IMR-90 (cell line): Measurements from ENCODE around the gene MAK. TPM values are rescaled to one million over a fixed set of nuclear protein-coding genes. Genes with fewer than 3 reads are reported as not detected.

Source experiments
- ATAC-seq: fragments of 200-7000 bp; cut with Tn5 transposase; 2 replicates; pipeline ENCODE4 v1.9.1; 2020; ENCODE audit warnings: low read depth, mild to moderate bottlenecking, moderate library complexity
- BruUV-seq: library from RNA; stranded (reverse); fragments of 400-500 nt; replicated peaks from 2 replicates; lab custom pipeline; 2021; lab: Mats Ljungman, UMichigan
- CTCF ChIA-PET: fragments of 300-600 bp; formaldehyde crosslinking; extraction: SDS; loops from one replicate; lab custom pipeline; 2021; ENCODE audit warnings: antibody characterized with exemption; lab: Yijun Ruan, JAX
- POLR2A ChIA-PET: fragments of 300-600 bp; sonication (Branson Sonifier 250); formaldehyde crosslinking; loops from one replicate; lab custom pipeline; 2022; ENCODE audit warnings: antibody characterized with exemption; ENCODE audit not compliant: unreplicated experiment; lab: Charles Lee
- DNase-seq: peaks from one replicate; pipeline ENCODE4 v3.0.0; 2013
- H2AFZ ChIP-seq: replicated peaks from 2 replicates; pipeline ENCODE3; 2013; ENCODE audit warnings: low read length, mild to moderate bottlenecking; ENCODE audit not compliant: poor library complexity
- H2AK5ac ChIP-seq: 2 replicates; pipeline ENCODE4 v1.6.1; 2013; ENCODE audit warnings: low read depth, low read length, inconsistent platforms
- H2AK9ac ChIP-seq: replicated peaks from 2 replicates; pipeline ENCODE3; 2013; ENCODE audit warnings: mild to moderate bottlenecking, low read depth, low read length, moderate library complexity; ENCODE audit not compliant: poor library complexity
- H2BK120ac ChIP-seq: 2 replicates; pipeline ENCODE4 v1.6.1; 2013; ENCODE audit warnings: low read depth, low read length, inconsistent platforms
- H2BK15ac ChIP-seq: 3 replicates; pipeline ENCODE4 v1.6.1; 2013; ENCODE audit warnings: low read depth, low read length, inconsistent platforms
- H2BK20ac ChIP-seq: 2 replicates; pipeline ENCODE4 v1.6.1; 2013; ENCODE audit warnings: low read depth, mild to moderate bottlenecking, inconsistent platforms, low read length, moderate library complexity
- H2BK5ac ChIP-seq: 2 replicates; pipeline ENCODE4 v1.6.1; 2013; ENCODE audit warnings: mild to moderate bottlenecking, low read depth, low read length, inconsistent platforms; ENCODE audit not compliant: poor library complexity, severe bottlenecking
- H3K14ac ChIP-seq: replicated peaks from 2 replicates; pipeline ENCODE4 v1.6.1; 2013; ENCODE audit warnings: low read depth, low read length, inconsistent platforms
- H3K18ac ChIP-seq: 2 replicates; pipeline ENCODE4 v1.6.1; 2013; ENCODE audit warnings: low read depth, low read length, control low read depth
- H3K23ac ChIP-seq: 2 replicates; pipeline ENCODE4 v1.6.1; 2013; ENCODE audit warnings: low read depth, low read length, inconsistent platforms
- H3K27ac ChIP-seq: 2 replicates; pipeline ENCODE4 v1.5.1; 2013; ENCODE audit warnings: mild to moderate bottlenecking, control low read depth, low read length; ENCODE audit not compliant: insufficient read depth
- H3K27me3 ChIP-seq: 2 replicates; pipeline ENCODE4 v1.6.1; 2013; ENCODE audit warnings: low read length; ENCODE audit not compliant: control insufficient read depth, insufficient read depth
- H3K36me3 ChIP-seq: 2 replicates; pipeline ENCODE4 v1.6.1; 2013; ENCODE audit warnings: low read length, mixed read lengths; ENCODE audit not compliant: control insufficient read depth, insufficient read depth
- H3K4ac ChIP-seq: 2 replicates; pipeline ENCODE4 v1.6.1; 2013; ENCODE audit warnings: low read depth, low read length, inconsistent platforms
- H3K4me1 ChIP-seq: 2 replicates; pipeline ENCODE4 v1.6.1; 2013; ENCODE audit warnings: low read length, mixed read lengths; ENCODE audit not compliant: control insufficient read depth, insufficient read depth
- H3K4me2 ChIP-seq: 2 replicates; pipeline ENCODE4 v1.6.1; 2013; ENCODE audit warnings: low read depth, mild to moderate bottlenecking, control low read depth, low read length, moderate library complexity
- H3K4me3 ChIP-seq: 2 replicates; pipeline ENCODE4 v1.5.1; 2013; ENCODE audit warnings: low read depth, mild to moderate bottlenecking, control low read depth, low read length, moderate library complexity; ENCODE audit not compliant: insufficient read depth
- H3K56ac ChIP-seq: 2 replicates; pipeline ENCODE4 v1.6.1; 2013; ENCODE audit warnings: low read length, inconsistent platforms; ENCODE audit not compliant: insufficient read depth; ENCODE audit errors: extremely low read depth
- H3K79me1 ChIP-seq, 2 experiments: 2 replicates each; pipeline ENCODE4 v1.6.1; 2013; ENCODE audit warnings: low read length in 2 of 2, inconsistent platforms in 1 of 2, low read depth in 1 of 2
- H3K9ac ChIP-seq: 2 replicates; pipeline ENCODE4 v1.6.1; 2013; ENCODE audit warnings: low read depth, low read length, control low read depth
- H3K9me1 ChIP-seq: 2 replicates; pipeline ENCODE4 v1.6.1; 2013; ENCODE audit warnings: low read length, inconsistent platforms; ENCODE audit not compliant: insufficient read depth
- H3K9me3 ChIP-seq: 2 replicates; pipeline ENCODE4 v1.6.1; 2013; ENCODE audit warnings: low read length; ENCODE audit not compliant: control insufficient read depth, insufficient read depth
- H4K20me1 ChIP-seq: 2 replicates; pipeline ENCODE4 v1.6.1; 2013; ENCODE audit warnings: low read length, inconsistent platforms; ENCODE audit not compliant: insufficient read depth
- H4K5ac ChIP-seq: 2 replicates; pipeline ENCODE4 v1.6.1; 2013; ENCODE audit warnings: mild to moderate bottlenecking, low read depth, low read length, control low read depth
- H4K8ac ChIP-seq, 2 experiments: 2 replicates each; pipeline ENCODE4 v1.6.1; 2013; ENCODE audit warnings: low read depth in 2 of 2, low read length in 2 of 2, control low read depth in 1 of 2, inconsistent platforms in 1 of 2
- H4K91ac ChIP-seq: 2 replicates; pipeline ENCODE4 v1.6.1; 2013; ENCODE audit warnings: low read depth, low read length, inconsistent platforms; ENCODE audit not compliant: insufficient read depth
- CEBPB ChIP-seq: IDR thresholded peaks from 2 replicates; pipeline ENCODE4 v1.6.1; 2012; ENCODE audit warnings: low read depth, low read length, improper control_type of control experiment
- CHD1 ChIP-seq: IDR thresholded peaks from 2 replicates; pipeline ENCODE4 v1.6.1; 2012; ENCODE audit warnings: low read depth, low read length, improper control_type of control experiment
- CTCF ChIP-seq: conservative IDR thresholded peaks from 2 replicates; pipeline ENCODE4 v1.5.1; 2012; ENCODE audit warnings: mild to moderate bottlenecking, low read depth, low read length, improper control_type of control experiment
- ELK1 ChIP-seq: fragments of 150-350 bp; IDR thresholded peaks from 2 replicates; pipeline ENCODE4 v1.6.1; 2016; ENCODE audit warnings: low read depth, mild to moderate bottlenecking, low read length, moderate library complexity, borderline replicate concordance
- FOS ChIP-seq: fragments of 150-350 bp; IDR thresholded peaks from 2 replicates; pipeline ENCODE4 v1.6.1; 2016; ENCODE audit warnings: low read depth, low read length
- MXI1 ChIP-seq: IDR thresholded peaks from 2 replicates; pipeline ENCODE4 v1.6.1; 2012; ENCODE audit warnings: low read depth, mild to moderate bottlenecking, low read length, moderate library complexity, borderline replicate concordance
- POLR2A ChIP-seq: IDR thresholded peaks from 2 replicates; pipeline ENCODE4 v1.6.1; 2012; ENCODE audit warnings: mild to moderate bottlenecking, low read depth, low read length
- RAD21 ChIP-seq: IDR thresholded peaks from 2 replicates; pipeline ENCODE4 v1.6.1; 2012; ENCODE audit warnings: low read length, improper control_type of control experiment
- RCOR1 ChIP-seq: IDR thresholded peaks from 2 replicates; pipeline ENCODE4 v1.6.1; 2012; ENCODE audit warnings: mild to moderate bottlenecking, low read length, improper control_type of control experiment; ENCODE audit not compliant: insufficient replicate concordance
- RFX5 ChIP-seq: IDR thresholded peaks from 2 replicates; pipeline ENCODE4 v1.8.0; 2012; ENCODE audit warnings: low read depth, mild to moderate bottlenecking, low read length, moderate library complexity
- SMC3 ChIP-seq: fragments of 150-350 bp; IDR thresholded peaks from 2 replicates; pipeline ENCODE4 v1.6.1; 2016; ENCODE audit warnings: low read depth, mild to moderate bottlenecking, antibody characterized with exemption, low read length, moderate library complexity
- WGBS, 2 experiments: methylation state at CpG; one replicate each; pipeline versions ENCODE4 v1.1.5 to v1.1.7; 2013; ENCODE audit warnings: missing lambda C conversion rate in 2 of 2; ENCODE audit not compliant: insufficient read length in 1 of 2; ENCODE audit errors: extremely low coverage in 2 of 2; 5-methylcytosine and 5-hydroxymethylcytosine counted together
- dilution Hi-C: fragments of 300-500 bp; cut with HindIII; formaldehyde crosslinking; loops from one replicate; pipeline ENCODE4 v1.14.3; 2018; ENCODE audit warnings: low sequenced_read_pairs; ENCODE audit not compliant: unreplicated experiment
- in situ Hi-C: fragments of 300-500 bp; cut with MboI; formaldehyde crosslinking; loops from 3 replicates; pipeline ENCODE4 v1.14.3; 2019; ENCODE audit warnings: low sequenced_read_pairs, inconsistent platforms, mixed read lengths
- intact Hi-C: fragments of 100-400 bp; cut with micrococcal nuclease; formaldehyde crosslinking; loops from 2 replicates; pipeline ENCODE4 v1.10.0; 2022
- polyA plus RNA-seq, 3 experiments: library from polyadenylated mRNA; depleted of rRNA; stranded (reverse); fragments of >200 nt; gene quantifications; 2 replicates each; pipeline ENCODE4 v1.2.3, GENCODE V29; 2012; ENCODE audit warnings: low replicate concordance in 1 of 3
- total RNA-seq: library from RNA; depleted of rRNA; stranded (reverse); fragments of >200 nt; gene quantifications from 2 replicates; pipeline ENCODE4 v1.2.3, GENCODE V29; 2012

MAK gene
- total and polyA plus RNA-seq, 2 of the 4 experiments (the other 2 are of a cell fraction), result not detected

- H2BK120ac ChIP-seq, result no peak overlapping the region
- no peak overlapping the region for H4K5ac ChIP-seq
- no peak overlapping the region for H3K56ac ChIP-seq
- H3K4ac ChIP-seq, result no peak overlapping the region
- no peak overlapping the region for H3K23ac ChIP-seq
- no peak overlapping the region for H4K8ac ChIP-seq
- H2BK5ac ChIP-seq, result no peak overlapping the region
- H3K14ac ChIP-seq, result no peak overlapping the region
- no peaks in the 10 kb centered on the region; the same call in 1 of the 2 replicates for H3K4me1 ChIP-seq
- BruUV-seq, result no TSS peak
- H3K4me2 ChIP-seq, result no peak overlapping the region
- POLR2A ChIA-PET, result no interaction called here
- DNase-seq (no peak), ATAC-seq (no peak)
- intact Hi-C loops (no loop called here), dilution Hi-C loops (no loop called here), in situ Hi-C loops (loop anchor here (25.0 kb wide), 1 partner anchor 662 kb away; no protein-coding TSS in a partner anchor)
- no peak overlapping the region for H3K27ac ChIP-seq
- CTCF ChIA-PET, result no interaction called here
- H3K9ac ChIP-seq, result no peak overlapping the region
- no peak overlapping the region for H2AK5ac ChIP-seq
- H2AFZ ChIP-seq, result no peak overlapping the region
- H3K9me1 ChIP-seq, result no peaks in the 10 kb centered on the region
- TF ChIP-seq POLR2A (no peak), SMC3 (no peak), CEBPB (no peak), ELK1 (no peak), CHD1 (no peak), RFX5 (no peak), FOS (no peak), MXI1 (no peak), RCOR1 (no peak), RAD21 (no peak), CTCF (no peak)
- H2BK20ac ChIP-seq, result no peak overlapping the region
- H4K20me1 ChIP-seq, result no peaks in the 10 kb centered on the region
- H4K91ac ChIP-seq, result no peak overlapping the region
- peaks cover 2% of the 10 kb centered on the region; the same call in 1 of the 2 replicates for H3K9me3 ChIP-seq
- H3K27me3 ChIP-seq, result peaks cover 3% of the 10 kb centered on the region
- no peak overlapping the region for H3K18ac ChIP-seq
- H2AK9ac ChIP-seq, result no peak overlapping the region
- no peaks in the 10 kb centered on the region for H3K79me1 ChIP-seq
- no peaks in the 10 kb centered on the region for H3K36me3 ChIP-seq
- H2BK15ac ChIP-seq, result no peak overlapping the region
- WGBS, 2 experiments, result no CpG with 5 or more reads among the region's 4 CpGs
- no peak overlapping the region for H3K4me3 ChIP-seq
These were observed 11.6 kb upstream of the MAK start for GRCh38 chr6:10849901-10850300.
